Gastrocnemius medialis (tissue), 4 donors: ENCODE results near the gene ADAMTSL2.

Experiments
- CTCF ChIP-seq, 5 experiments: fragments of 450-650 bp in 3 of 5; fragments of 200-600 bp in 2 of 5; sonication (generic) in 2 of 5; IDR thresholded peaks in 4 of 5; conservative IDR thresholded peaks in 1 of 5; 1 replicate in 4 of 5; 2 replicates in 1 of 5; pipeline ENCODE4 v1.5.1; 2016 to 2019; ENCODE audit warnings: antibody characterized with exemption in 5 of 5, mild to moderate bottlenecking in 3 of 5, moderate library complexity in 3 of 5
- POLR2A ChIP-seq, 2 donors: fragments of 450-650 bp; IDR thresholded peaks; one replicate each; pipeline ENCODE4 v1.6.1; 2017; ENCODE audit warnings: antibody characterized with exemption in 2 of 2, mild to moderate bottlenecking in 2 of 2, moderate library complexity in 2 of 2

- TF ChIP-seq CTCF (IDR thresholded peaks at IDR 0.05 in 4 of 5, conservative IDR thresholded peaks at IDR 0.05 in 1 of 5) (no peak), POLR2A (IDR thresholded peaks at IDR 0.05) (no peak)
Measured at GRCh38 chr9:133540698-133541025, 6.2 kb downstream of the ADAMTSL2 start.
